Suprapubic skin (tissue), 4 donors: ENCODE data around the gene RGS7. TPM values are rescaled to one million over a fixed set of nuclear protein-coding genes. Genes with fewer than 3 reads are reported as not detected.

Source experiments
- DNase-seq, 2 donors: peaks; one replicate each; pipeline ENCODE4 v3.0.0-alpha.2; 2019; ENCODE audit warnings: low spot score in 2 of 2
- H3K27ac ChIP-seq: fragments of 200-600 bp; sonication (generic); one replicate; pipeline ENCODE4 v1.5.1; 2019
- H3K27me3 ChIP-seq: fragments of 200-600 bp; sonication (generic); one replicate; pipeline ENCODE4 v1.5.1; 2019
- H3K36me3 ChIP-seq: fragments of 200-600 bp; sonication (generic); one replicate; pipeline ENCODE4 v1.5.1; 2019
- H3K4me1 ChIP-seq: fragments of 200-600 bp; sonication (generic); one replicate; pipeline ENCODE4 v1.5.1; 2019
- H3K4me3 ChIP-seq: fragments of 200-600 bp; sonication (generic); one replicate; pipeline ENCODE4 v1.5.1; 2019; ENCODE audit warnings: mild to moderate bottlenecking
- H3K9me3 ChIP-seq: fragments of 200-600 bp; sonication (generic); one replicate; pipeline ENCODE4 v1.5.1; 2019
- CTCF ChIP-seq, 2 donors: fragments of 200-600 bp in 1 of 2; fragments of 450-650 bp in 1 of 2; sonication (generic) in 1 of 2; IDR thresholded peaks; one replicate each; pipeline ENCODE4 v1.5.1; 2016 to 2019; ENCODE audit warnings: antibody characterized with exemption in 2 of 2, mild to moderate bottlenecking in 1 of 2, moderate library complexity in 1 of 2
- EP300 ChIP-seq: sonication (generic); formaldehyde crosslinking; IDR thresholded peaks from one replicate; pipeline ENCODE4 v1.6.1; 2017; ENCODE audit warnings: antibody characterized with exemption
- POLR2A ChIP-seq, 2 donors: fragments of 450-650 bp; IDR thresholded peaks; one replicate each; pipeline ENCODE4 v1.6.1; 2017; ENCODE audit warnings: antibody characterized with exemption in 2 of 2, mild to moderate bottlenecking in 2 of 2, moderate library complexity in 2 of 2
- POLR2AphosphoS5 ChIP-seq, 3 donors: sonication (generic); formaldehyde crosslinking; IDR thresholded peaks; one replicate each; pipeline ENCODE4 v1.6.1; 2017; ENCODE audit warnings: antibody characterized with exemption in 3 of 3
- WGBS: methylation state at CpG from one replicate; pipeline ENCODE4 v1.1.5; 2018; 5-methylcytosine and 5-hydroxymethylcytosine counted together
- total RNA-seq, 4 donors: library from RNA; depleted of rRNA; stranded (reverse); fragments of >200 nt; gene quantifications; one replicate each; pipeline ENCODE4 v1.1.0, GENCODE V29; 2016

Gene RGS7
- total RNA-seq, 4 donors from 2014 or later = not detected

DNA sequence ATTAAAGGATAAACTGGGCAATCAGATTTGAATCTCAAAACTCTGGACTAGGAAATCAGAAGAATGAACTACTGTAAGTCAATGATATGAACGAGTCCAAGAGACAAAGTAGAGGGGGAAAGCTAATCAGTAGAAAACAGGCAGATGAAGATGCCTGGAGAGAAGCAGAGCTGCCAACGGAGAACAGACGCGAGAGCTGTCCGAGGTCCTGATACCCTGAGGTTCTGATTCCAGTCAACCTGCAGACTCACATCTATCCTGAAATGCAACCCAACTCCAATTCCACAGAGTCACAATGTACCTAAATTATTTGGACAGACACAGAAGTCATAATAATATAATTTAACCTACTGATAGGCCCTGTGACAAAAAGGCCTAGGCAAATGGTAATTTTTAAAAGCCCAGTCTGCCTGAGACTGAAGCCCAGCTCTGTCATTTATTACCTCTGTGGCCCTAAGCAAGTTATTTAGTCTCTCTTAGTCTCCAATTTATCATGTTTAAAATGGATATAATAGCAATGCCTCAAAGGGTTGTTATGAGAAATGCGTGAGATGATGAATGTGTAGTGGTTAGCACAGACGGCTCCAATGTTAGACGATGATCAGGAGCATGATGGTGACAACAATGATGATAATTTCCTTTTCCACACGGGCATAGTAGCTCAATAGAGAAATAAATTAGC, 33.4 kb downstream of the RGS7 start:
- WGBS = 47% methylated on average over 9 of the region's 9 CpGs
- Histone ChIP-seq H3K27ac (no peak overlapping the region), H3K36me3 (no peaks in the 10 kb centered on the region), H3K4me3 (no peak overlapping the region), H3K9me3 (no peaks in the 10 kb centered on the region), H3K27me3 (no peaks in the 10 kb centered on the region), H3K4me1 (no peaks in the 10 kb centered on the region)
- no peak for TF ChIP-seq CTCF (IDR thresholded peaks at IDR 0.05)
- no peak for TF ChIP-seq POLR2AphosphoS5 (IDR thresholded peaks at IDR 0.05)
- no peak for TF ChIP-seq POLR2A (IDR thresholded peaks at IDR 0.05)
- no peak for TF ChIP-seq EP300
- no peak for DNase-seq

DNA sequence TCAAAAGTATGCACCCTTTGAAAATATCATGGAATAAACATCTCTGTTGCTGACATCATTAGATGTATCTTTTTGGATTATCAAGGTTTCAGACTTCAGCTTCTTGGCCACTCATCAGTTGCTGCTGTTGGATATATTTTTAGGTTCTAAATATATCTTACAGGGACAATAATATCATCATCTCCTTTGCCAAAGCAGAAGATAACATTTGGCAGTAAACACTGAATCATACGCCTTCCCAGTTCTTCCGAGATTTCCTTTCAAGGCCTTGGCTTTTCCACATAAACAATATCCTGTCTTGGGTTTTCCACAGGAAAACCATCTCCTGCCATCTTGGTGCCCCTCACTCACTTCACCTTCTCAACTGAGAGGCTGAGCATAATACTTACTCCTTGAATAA, 39.3 kb downstream of the RGS7 start:
- DNase-seq = no peak
- no peaks in the 10 kb centered on the region for H3K4me1 ChIP-seq
- 85% methylated on average over 2 of the region's 2 CpGs for WGBS
- no peaks in the 10 kb centered on the region for H3K9me3 ChIP-seq
- TF ChIP-seq EP300 (no peak), POLR2A (IDR thresholded peaks at IDR 0.05) (no peak), POLR2AphosphoS5 (IDR thresholded peaks at IDR 0.05) (no peak), CTCF (IDR thresholded peaks at IDR 0.05) (no peak)
- no peaks in the 10 kb centered on the region for H3K27me3 ChIP-seq
- no peak overlapping the region for H3K4me3 ChIP-seq
- no peaks in the 10 kb centered on the region for H3K36me3 ChIP-seq
- H3K27ac ChIP-seq = no peak overlapping the region

DNA sequence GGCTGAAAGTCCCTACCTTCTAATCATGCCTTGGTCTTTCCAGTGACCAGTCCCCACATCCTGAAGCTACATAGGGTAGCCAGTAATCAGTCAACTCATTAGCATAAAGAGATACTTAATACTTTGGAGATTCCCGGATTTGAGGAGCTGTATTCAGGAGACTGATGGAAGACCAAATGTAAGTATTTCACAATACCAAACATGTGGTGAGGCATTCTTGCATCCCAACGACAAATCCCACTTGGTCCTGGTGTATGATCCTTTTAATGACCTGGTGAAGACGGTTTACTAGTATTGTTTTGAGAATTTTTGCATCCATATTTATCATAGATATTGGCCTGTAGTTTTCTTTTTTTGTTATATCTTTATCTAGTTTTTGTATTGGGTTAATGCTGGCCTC, 40.6 kb downstream of the RGS7 start:
- DNase-seq = no peak
- WGBS = 65% methylated on average over 3 of the region's 3 CpGs
- no peak for TF ChIP-seq EP300
- TF ChIP-seq POLR2A (IDR thresholded peaks at IDR 0.05) = no peak
- TF ChIP-seq POLR2AphosphoS5 (IDR thresholded peaks at IDR 0.05) = no peak
- TF ChIP-seq CTCF (IDR thresholded peaks at IDR 0.05) = no peak

DNA sequence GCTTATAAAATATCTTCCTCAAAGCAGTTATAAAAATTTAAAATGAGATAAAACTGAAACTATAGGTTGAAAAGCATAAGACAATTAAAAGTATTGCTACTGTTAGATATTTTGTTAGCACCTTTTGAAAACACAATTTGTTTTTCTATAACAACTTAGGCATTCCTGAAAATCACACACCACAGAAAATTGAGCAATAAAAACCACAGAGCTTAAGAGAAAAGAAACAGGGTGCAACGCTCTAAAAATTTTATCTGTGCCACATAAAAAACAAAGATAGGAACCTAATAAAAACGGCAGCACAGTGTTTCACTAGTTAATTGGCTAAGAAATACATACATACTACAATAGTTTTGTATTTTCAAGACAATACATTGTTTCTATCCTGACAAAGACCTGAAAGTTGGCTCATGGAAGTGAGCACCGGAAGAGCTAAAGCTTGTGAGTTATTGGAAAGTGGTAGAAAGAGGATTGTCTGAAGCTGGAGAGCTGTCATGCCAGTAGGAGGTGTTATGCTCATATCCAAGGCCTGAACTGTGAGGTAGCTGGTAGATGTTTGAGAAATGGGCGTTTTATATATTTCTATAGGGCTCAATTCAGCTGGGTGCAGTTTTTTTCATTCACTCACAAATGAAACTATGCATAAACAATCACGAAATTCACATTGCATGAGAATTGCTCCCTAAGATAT, 45.8 kb downstream of the RGS7 start:
- Histone ChIP-seq H3K27me3 (no peaks in the 10 kb centered on the region), H3K4me3 (no peak overlapping the region), H3K27ac (no peak overlapping the region), H3K36me3 (no peaks in the 10 kb centered on the region), H3K4me1 (no peaks in the 10 kb centered on the region), H3K9me3 (peaks cover 2% of the 10 kb centered on the region)
- WGBS = 72% methylated on average over 5 of the region's 5 CpGs
- no peak for TF ChIP-seq EP300
- no peak for TF ChIP-seq CTCF (IDR thresholded peaks at IDR 0.05)
- no peak for TF ChIP-seq POLR2AphosphoS5 (IDR thresholded peaks at IDR 0.05)
- no peak for TF ChIP-seq POLR2A (IDR thresholded peaks at IDR 0.05)
- no peak for DNase-seq

More for the DNA sequence above, 40.6 kb downstream of the RGS7 start:
- Histone ChIP-seq H3K4me3 (no peak overlapping the region), H3K27me3 (no peaks in the 10 kb centered on the region), H3K36me3 (no peaks in the 10 kb centered on the region), H3K9me3 (no peaks in the 10 kb centered on the region), H3K4me1 (no peaks in the 10 kb centered on the region), H3K27ac (no peak overlapping the region)

DNA sequence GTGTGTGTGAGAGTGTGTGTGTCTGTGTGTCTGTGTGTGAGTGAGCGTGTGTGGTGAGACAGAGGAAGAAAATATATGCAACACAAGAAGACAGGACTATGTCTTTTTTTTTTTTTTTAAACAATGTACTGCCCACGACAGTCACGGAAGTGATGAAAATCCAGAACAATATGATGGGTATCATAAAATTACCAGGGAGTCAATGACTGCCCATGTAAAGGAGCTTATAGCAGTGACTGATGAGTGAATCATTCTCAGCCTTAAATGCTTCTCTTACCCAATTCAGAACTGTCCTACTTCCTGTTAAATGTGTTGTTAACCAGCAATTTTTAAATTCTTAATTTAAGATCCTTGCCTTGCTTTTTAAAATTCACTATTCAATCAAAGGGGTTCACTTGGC, 46.6 kb downstream of the RGS7 start:
- 90% methylated on average over 3 of the region's 3 CpGs for WGBS
- Histone ChIP-seq H3K9me3 (peaks cover 2% of the 10 kb centered on the region), H3K27me3 (no peaks in the 10 kb centered on the region), H3K4me1 (no peaks in the 10 kb centered on the region), H3K36me3 (no peaks in the 10 kb centered on the region), H3K4me3 (no peak overlapping the region), H3K27ac (no peak overlapping the region)
- TF ChIP-seq POLR2A (IDR thresholded peaks at IDR 0.05) (no peak), EP300 (no peak), POLR2AphosphoS5 (IDR thresholded peaks at IDR 0.05) (no peak), CTCF (IDR thresholded peaks at IDR 0.05) (no peak)
- DNase-seq = no peak
